Lower leg skin (tissue), 4 donors: ENCODE measurements around the gene RNF217. TPM values are rescaled to one million over a fixed set of nuclear protein-coding genes. Genes with fewer than 3 reads are reported as not detected.
"Not testable (repeated sequence)": the region's sequence is repeated elsewhere in the genome, so short reads cannot be mapped to it uniquely, and the experiment has no call there.

ENCODE experiments used
- DNase-seq, 2 donors: peaks; one replicate each; pipeline ENCODE4 v3.0.0-alpha.2; 2019; ENCODE audit warnings: low spot score in 2 of 2
- H3K4me3 ChIP-seq: fragments of 200-600 bp; sonication (generic); 2 replicates; pipeline ENCODE4 v1.5.1; 2017; ENCODE audit warnings: mild to moderate bottlenecking, low read depth; ENCODE audit not compliant: poor library complexity, severe bottlenecking
- CTCF ChIP-seq, 3 donors: fragments of 450-650 bp; IDR thresholded peaks; one replicate each; pipeline ENCODE4 v1.5.1; 2016; ENCODE audit warnings: antibody characterized with exemption in 3 of 3, mild to moderate bottlenecking in 3 of 3, moderate library complexity in 2 of 3
- POLR2A ChIP-seq, 2 donors: fragments of 450-650 bp; IDR thresholded peaks; one replicate each; pipeline ENCODE4 v1.6.1; 2016 to 2017; ENCODE audit warnings: antibody characterized with exemption in 2 of 2, mild to moderate bottlenecking in 1 of 2, moderate library complexity in 1 of 2
- WGBS, 2 donors: methylation state at CpG; one replicate each; pipeline ENCODE4 v1.1.5; 2018; 5-methylcytosine and 5-hydroxymethylcytosine counted together
- intact Hi-C: fragments of 100-400 bp; cut with DNase I; formaldehyde crosslinking; loops from one replicate; pipeline ENCODE4 v1.15.0; 2023; ENCODE audit warnings: low total_unique reads
- total RNA-seq, 4 donors: library from RNA; depleted of rRNA; stranded (reverse); fragments of >200 nt; gene quantifications; one replicate each; pipeline ENCODE4 v1.1.0, GENCODE V29; 2016

Gene RNF217
- total RNA-seq, result 10 to 100 TPM; 17.2 to 35.2 (median 25.1) TPM

GRCh38 chr6:124961777-124962638, at the start of gene RNF217:
RNF217 (plus strand) TSS chr6:124962437; CDS start chr6:124962545, 108 bp downstream.
- TF ChIP-seq POLR2A (IDR thresholded peaks at IDR 0.05), result no peak
- TF ChIP-seq CTCF (IDR thresholded peaks at IDR 0.05), result no peak
- intact Hi-C loops, result no loop called here
- WGBS, 2 donors, result 0 to 1% methylated on average over 34 to 39 of the region's 101 CpGs
- peak; percentile 54 to 91 for DNase-seq
- peak within 1 kb of the TSS; percentile 70 for H3K4me3 ChIP-seq

- DNase-seq, result no peak
- H3K4me3 ChIP-seq, result no peak overlapping the region
- TF ChIP-seq CTCF (IDR thresholded peaks at IDR 0.05) (no peak), POLR2A (IDR thresholded peaks at IDR 0.05) (no peak)
- intact Hi-C loops, result no loop called here
- 98 to 100% methylated on average over 1 of the region's 1 CpG for WGBS, 2 donors
These were observed 49.2 kb upstream of the RNF217 start for GRCh38 chr6:124913056-124913455.

- H3K4me3 ChIP-seq, result no peak overlapping the region
- DNase-seq, result no peak
- TF ChIP-seq POLR2A (IDR thresholded peaks at IDR 0.05) (no peak), CTCF (IDR thresholded peaks at IDR 0.05) (no peak)
- intact Hi-C loops, result no loop called here
- 94 to 95% methylated on average over 1 of the region's 1 CpG for WGBS, 2 donors
These were observed 44.5 kb upstream of the RNF217 start for GRCh38 chr6:124917769-124918168.

GRCh38 chr6:124919703-124920102, 42.5 kb upstream of the RNF217 start:
- intact Hi-C loops, H3K4me3 ChIP-seq, DNase-seq: not testable (repeated sequence)
- 93 to 97% methylated on average over 2 of the region's 2 CpGs for WGBS, 2 donors

- intact Hi-C loops, result no loop called here
- H3K4me3 ChIP-seq, result no peak overlapping the region
- DNase-seq, result no peak
- 42 to 47% methylated on average over 3 of the region's 3 CpGs for WGBS, 2 donors
- TF ChIP-seq CTCF (IDR thresholded peaks at IDR 0.05), result no peak
- TF ChIP-seq POLR2A (IDR thresholded peaks at IDR 0.05), result no peak
These were observed 37.9 kb upstream of the RNF217 start for GRCh38 chr6:124924333-124924759.

GRCh38 chr6:124926435-124926834, 35.8 kb upstream of the RNF217 start:
- 86 to 89% methylated on average over 2 of the region's 2 CpGs for WGBS, 2 donors
- DNase-seq, result no peak
- intact Hi-C loops, result no loop called here
- H3K4me3 ChIP-seq, result no peak overlapping the region
- no peak for TF ChIP-seq CTCF (IDR thresholded peaks at IDR 0.05)
- no peak for TF ChIP-seq POLR2A (IDR thresholded peaks at IDR 0.05)
